Fibroblast of skin of right biceps (primary cell): ENCODE measurements around the gene DGUOK.

Experiments used
- DNase-seq: peaks from one replicate; pipeline ENCODE4 v3.0.0-alpha.2; 2013

The DGUOK gene

GRCh38 chr2:73981081-73982001 is 54.7 kb downstream of the DGUOK start:
- DNase-seq = no peak

- DNase-seq = no peak
Observed at GRCh38 chr2:73982140-73982617, 55.5 kb downstream of the DGUOK start.

- no peak for DNase-seq
Observed at GRCh38 chr2:73983322-73984202, 56.9 kb downstream of the DGUOK start.

GRCh38 chr2:73984203-73984921 is 57.7 kb downstream of the DGUOK start, which contains the start of gene TET3:
TSS of gene TET3 (plus strand) at chr2:73984910. CDS start at chr2:73986404, 1,494 bp downstream.
- no peak for DNase-seq

GRCh38 chr2:73984922-73985307 is 58.2 kb downstream of the DGUOK start:
- DNase-seq = no peak

GRCh38 chr2:73985308-73986084 is 58.8 kb downstream of the DGUOK start:
- no peak for DNase-seq

- DNase-seq = no peak
Observed at GRCh38 chr2:73986085-73986681, 59.5 kb downstream of the DGUOK start.

- no peak for DNase-seq
Observed at GRCh38 chr2:73987109-73987947, 60.6 kb downstream of the DGUOK start.

GRCh38 chr2:73987948-73988700 is 61.4 kb downstream of the DGUOK start:
- no peak for DNase-seq

GRCh38 chr2:73989972-73990371 is 63.3 kb downstream of the DGUOK start:
- no peak for DNase-seq

GRCh38 chr2:73990531-73990930 is 63.9 kb downstream of the DGUOK start:
- DNase-seq = no peak

GRCh38 chr2:73992036-73992435 is 65.4 kb downstream of the DGUOK start:
- DNase-seq = no peak

- no peak for DNase-seq
Observed at GRCh38 chr2:73993376-73993775, 66.7 kb downstream of the DGUOK start.

- no peak for DNase-seq
Observed at GRCh38 chr2:73993778-73994177, 67.1 kb downstream of the DGUOK start.

- no peak for DNase-seq
Observed at GRCh38 chr2:73994178-73994831, 67.6 kb downstream of the DGUOK start.

GRCh38 chr2:73995810-73996209 is 69.1 kb downstream of the DGUOK start:
- DNase-seq = no peak

GRCh38 chr2:73997813-73998212 is 71.1 kb downstream of the DGUOK start:
- DNase-seq = no peak

- no peak for DNase-seq
Observed at GRCh38 chr2:73998451-73998850, 71.8 kb downstream of the DGUOK start.

- DNase-seq = no peak
Observed at GRCh38 chr2:73998933-73999332, 72.3 kb downstream of the DGUOK start.
